GM12878 (cell line): ENCODE data around the gene CENPP. TPM values are rescaled to one million over a fixed set of nuclear protein-coding genes. Genes with fewer than 3 reads are reported as not detected.

Experiments used
- ATAC-seq: fragments of 200-7000 bp; cut with Tn5 transposase; 3 replicates; pipeline ENCODE4 v1.9.1; 2020; ENCODE audit warnings: mild to moderate bottlenecking, moderate library complexity
- BruUV-seq: library from RNA; stranded (reverse); fragments of 400-500 nt; replicated peaks from 2 replicates; lab custom pipeline; 2021; lab: Mats Ljungman, UMichigan
- CTCF ChIA-PET: fragments of 300-600 bp; sonication (Branson Sonifier 250); formaldehyde crosslinking; extraction: SDS; loops from one replicate; lab custom pipeline; 2021; ENCODE audit warnings: inconsistent platforms; lab: Yijun Ruan, JAX
- POLR2A ChIA-PET: fragments of 350-600 bp; formaldehyde crosslinking; extraction: SDS; loops from one replicate; lab custom pipeline; 2021; ENCODE audit warnings: inconsistent platforms; lab: Charles Lee
- RAD21 ChIA-PET: fragments of 300-600 bp; sonication (Branson Sonifier 250); formaldehyde crosslinking; loops from one replicate; lab custom pipeline; 2023; ENCODE audit warnings: antibody characterized with exemption; ENCODE audit not compliant: unreplicated experiment; lab: Charles Lee
- SMC1A ChIA-PET: fragments of 300-600 bp; sonication (Branson Sonifier 250); formaldehyde crosslinking; loops from one replicate; lab custom pipeline; 2023; ENCODE audit not compliant: unreplicated experiment, uncharacterized antibody; lab: Charles Lee
- DNase-seq: peaks from one replicate; pipeline ENCODE4 v3.0.0-alpha.2; 2011; ENCODE audit warnings: low read depth, low spot score
- FAIRE-seq: peaks from 3 replicates; lab custom pipeline; 2011; peaks lifted over from hg19 to GRCh38; lab: Jason Lieb, UNC
- H2AFZ ChIP-seq: 2 replicates; pipeline ENCODE4 v1.6.0; 2011; ENCODE audit warnings: low read depth, low read length, control low read depth; ENCODE audit not compliant: control insufficient read depth
- H3K27ac ChIP-seq: 2 replicates; pipeline ENCODE4 v1.5.1; 2011; ENCODE audit warnings: control low read depth; ENCODE audit not compliant: control insufficient read depth, insufficient read depth
- H3K27me3 ChIP-seq, 2 experiments: replicated peaks in 1 of 2; 2 replicates each; pipeline versions ENCODE4 v1.6.0 to v1.6.1; 2011; ENCODE audit warnings: low read length in 1 of 2; ENCODE audit not compliant: control insufficient read depth in 2 of 2, insufficient read depth in 2 of 2
- H3K36me3 ChIP-seq, 2 experiments: 2 replicates each; pipeline ENCODE4 v1.5.1; 2011; ENCODE audit warnings: low read length in 1 of 2; ENCODE audit not compliant: control insufficient read depth in 2 of 2, insufficient read depth in 2 of 2
- H3K4me1 ChIP-seq: 2 replicates; pipeline ENCODE4 v1.6.1; 2011; ENCODE audit warnings: mild to moderate bottlenecking, low read length, moderate library complexity, mixed read lengths; ENCODE audit not compliant: control insufficient read depth, insufficient read depth
- H3K4me2 ChIP-seq: 2 replicates; pipeline ENCODE4 v1.6.0; 2011; ENCODE audit warnings: control low read depth; ENCODE audit not compliant: control insufficient read depth, insufficient read depth
- H3K4me3 ChIP-seq: fragments of 200-600 bp; sonication (generic); 2 replicates; pipeline ENCODE4 v1.5.1; 2016
- H3K79me2 ChIP-seq: 2 replicates; pipeline ENCODE4 v1.6.0; 2011; ENCODE audit warnings: low read length; ENCODE audit not compliant: control insufficient read depth, insufficient read depth
- H3K9ac ChIP-seq: 2 replicates; pipeline ENCODE4 v1.8.0; 2011; ENCODE audit warnings: low read length, control low read depth, mixed read lengths; ENCODE audit not compliant: control insufficient read depth, insufficient read depth
- H3K9me3 ChIP-seq: replicated peaks from 3 replicates; pipeline ENCODE4 v1.5.1; 2011; ENCODE audit warnings: mild to moderate bottlenecking, low read length; ENCODE audit not compliant: control insufficient read depth, insufficient read depth
- H4K20me1 ChIP-seq: 2 replicates; pipeline ENCODE4 v1.6.0; 2011; ENCODE audit not compliant: control insufficient read depth, insufficient read depth
- KLF5 ChIP-seq: fragments of 450-650 bp; IDR thresholded peaks from 2 replicates; pipeline ENCODE4 v1.6.1; 2014; ENCODE audit warnings: mild to moderate bottlenecking; ENCODE audit not compliant: partially characterized antibody
- NFIC ChIP-seq: IDR thresholded peaks from 2 replicates; pipeline ENCODE4 v1.6.1; 2012; ENCODE audit warnings: low read depth, mild to moderate bottlenecking, inconsistent platforms, low read length, moderate library complexity
- NKRF ChIP-seq: fragments of 450-650 bp; conservative IDR thresholded peaks from 2 replicates; pipeline ENCODE4 v1.6.1; 2017; ENCODE audit warnings: mild to moderate bottlenecking, moderate library complexity
- RCOR1 ChIP-seq: conservative IDR thresholded peaks from 2 replicates; pipeline ENCODE4 v1.6.1; 2012; ENCODE audit warnings: low read depth, low read length, improper control_type of control experiment
- SPI1 ChIP-seq: IDR thresholded peaks from 2 replicates; pipeline ENCODE4 v1.6.1; 2011; ENCODE audit warnings: low read depth, mild to moderate bottlenecking, low read length, moderate library complexity, borderline replicate concordance; ENCODE audit not compliant: insufficient read depth
- ZNF384 ChIP-seq: IDR thresholded peaks from 2 replicates; pipeline ENCODE4 v1.6.1; 2012; ENCODE audit warnings: low read depth, mild to moderate bottlenecking, low read length, improper control_type of control experiment, borderline replicate concordance
- WGBS: methylation state at CpG from one replicate; pipeline ENCODE4 v1.1.6; 2016; ENCODE audit warnings: low lambda C conversion rate; ENCODE audit not compliant: insufficient replicate concordance, insufficient coverage; ENCODE audit errors: missing lambda C conversion rate; 5-methylcytosine and 5-hydroxymethylcytosine counted together
- in situ Hi-C: fragments of 300-500 bp; cut with MboI; formaldehyde crosslinking; loops from 9 replicates; pipeline ENCODE4 v1.14.3; 2018; ENCODE audit warnings: mixed read lengths
- intact Hi-C: fragments of 100-400 bp; cut with micrococcal nuclease; formaldehyde crosslinking; loops from one replicate; pipeline ENCODE4 v1.14.2; 2022; ENCODE audit not compliant: unreplicated experiment
- polyA plus RNA-seq, 11 experiments: library from polyadenylated mRNA; depleted of rRNA in 4 of 11; unstranded in 6 of 11; stranded (reverse) in 5 of 11; fragments of >200 nt; fragmentation: Nextera tagmentation in 4 of 11; fragmentation: Illumina TruSeq in 1 of 11; extraction: Ambion mirVana in 4 of 11; extraction: Trizol in 1 of 11; gene quantifications; 1 replicate in 1 of 11; 2 replicates in 10 of 11; pipeline versions ENCODE4 v1.2.1 to v1.2.3, GENCODE V29; 2011 to 2016; ENCODE audit warnings: inconsistent platforms in 2 of 11, missing spikeins in 2 of 11, low read depth in 1 of 11
- total RNA-seq, 4 experiments: library from RNA; depleted of rRNA in 3 of 4; stranded (reverse); fragments of >200 nt in 3 of 4; fragmentation: Illumina TruSeq in 1 of 4; extraction: Trizol in 1 of 4; gene quantifications; 2 replicates each; pipeline versions ENCODE4 v1.2.1 to v1.2.3, GENCODE V29; 2013 to 2021

Gene CENPP
- total and polyA plus RNA-seq, 10 of the 15 experiments (the other 5 are each of a cell fraction or from before 2014, with no cell fraction given) = 9.4 to 31.4 (median 19.8) TPM

GRCh38 chr9:92615790-92616189 is 290.0 kb downstream of the CENPP start:
- no peaks in the 10 kb centered on the region for H4K20me1 ChIP-seq
- no peaks in the 10 kb centered on the region for H3K4me1 ChIP-seq
- H3K4me3 ChIP-seq = no peak overlapping the region
- no peak overlapping the region for H3K9ac ChIP-seq
- H3K79me2 ChIP-seq = no peaks in the 10 kb centered on the region
- H3K4me2 ChIP-seq = no peak overlapping the region
- ChIA-PET RAD21 (no interaction called here), POLR2A (no interaction called here), SMC1A (no interaction called here), CTCF (interaction anchor here (0.8 kb wide), 1 partner anchor 8 kb away, joined by 3 read pairs; no protein-coding TSS in a partner anchor)
- no peak for FAIRE-seq
- no peak overlapping the region for H2AFZ ChIP-seq
- in situ Hi-C loops (no loop called here), intact Hi-C loops (no loop called here)
- H3K27ac ChIP-seq = no peak overlapping the region
- no peak for TF ChIP-seq SPI1
- TF ChIP-seq RCOR1 = no peak
- TF ChIP-seq NFIC = no peak
- TF ChIP-seq NKRF = no peak
- TF ChIP-seq ZNF384 = no peak
- no peak for TF ChIP-seq KLF5
- DNase-seq = no peak
- no peaks in the 10 kb centered on the region for H3K27me3 ChIP-seq
- no peak for ATAC-seq
- 95% methylated on average over 13 of the region's 13 CpGs for WGBS
- peaks cover 17 to 28% of the 10 kb centered on the region in 2 experiments for H3K36me3 ChIP-seq
- no peaks in the 10 kb centered on the region for H3K9me3 ChIP-seq
- BruUV-seq = no TSS peak
